ENCODE data around the gene INHBB. TPM values are rescaled to one million over a fixed set of nuclear protein-coding genes. Genes with fewer than 3 reads are reported as not detected.
A peak's percentile ranks its signal among the peaks of the same experiment; 100 is the strongest.

The INHBB gene
- total RNA-seq, 1 donor from 2014 or later = 8.2 TPM

DNA sequence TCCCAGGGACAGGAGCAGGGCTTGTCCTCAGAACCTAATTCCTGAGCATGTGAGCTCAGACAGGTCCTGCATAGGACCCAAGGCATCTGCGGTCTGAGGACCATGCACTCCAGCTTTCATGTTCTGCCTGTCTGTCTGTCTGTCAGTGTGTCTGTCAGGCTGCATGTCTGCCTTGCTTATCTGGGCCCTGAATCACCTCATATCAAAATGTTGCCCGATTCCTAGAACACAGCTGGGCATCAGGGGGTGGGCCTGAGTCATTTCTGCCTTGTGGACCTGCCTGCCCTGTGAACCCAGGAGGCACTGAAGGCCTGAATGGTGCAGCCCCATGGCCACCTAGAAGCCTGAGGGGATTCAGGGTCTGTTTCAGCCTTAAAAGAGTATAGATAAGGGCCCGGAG is 22.1 kb downstream of the INHBB start:
- intact Hi-C loops (cut with DNase I) = no loop called here
- ATAC-seq (ENCODE audit: poor library complexity) (no peak), DNase-seq (no peak)

DNA sequence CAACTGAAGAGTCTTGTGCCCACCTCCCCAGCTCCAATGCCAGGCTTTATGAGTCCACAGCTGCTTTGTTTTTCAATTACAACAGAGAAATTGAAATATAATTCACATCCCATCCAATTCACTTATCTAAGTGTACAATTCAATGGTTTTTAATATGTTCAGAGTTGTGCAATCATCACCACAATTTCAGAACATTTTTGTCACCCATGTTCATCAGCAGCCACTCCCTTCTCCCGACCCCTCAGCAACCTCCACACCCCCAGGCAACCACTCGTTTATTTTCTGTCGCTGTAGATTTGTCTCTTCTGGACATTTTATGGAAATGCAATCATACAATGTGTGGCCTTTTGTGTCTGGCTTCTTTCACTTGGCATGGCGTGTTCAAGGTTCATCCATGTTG is 23.3 kb downstream of the INHBB start:
- DNase-seq (no peak), ATAC-seq (ENCODE audit: poor library complexity) (no peak)
- intact Hi-C loops (cut with DNase I) = no loop called here

DNA sequence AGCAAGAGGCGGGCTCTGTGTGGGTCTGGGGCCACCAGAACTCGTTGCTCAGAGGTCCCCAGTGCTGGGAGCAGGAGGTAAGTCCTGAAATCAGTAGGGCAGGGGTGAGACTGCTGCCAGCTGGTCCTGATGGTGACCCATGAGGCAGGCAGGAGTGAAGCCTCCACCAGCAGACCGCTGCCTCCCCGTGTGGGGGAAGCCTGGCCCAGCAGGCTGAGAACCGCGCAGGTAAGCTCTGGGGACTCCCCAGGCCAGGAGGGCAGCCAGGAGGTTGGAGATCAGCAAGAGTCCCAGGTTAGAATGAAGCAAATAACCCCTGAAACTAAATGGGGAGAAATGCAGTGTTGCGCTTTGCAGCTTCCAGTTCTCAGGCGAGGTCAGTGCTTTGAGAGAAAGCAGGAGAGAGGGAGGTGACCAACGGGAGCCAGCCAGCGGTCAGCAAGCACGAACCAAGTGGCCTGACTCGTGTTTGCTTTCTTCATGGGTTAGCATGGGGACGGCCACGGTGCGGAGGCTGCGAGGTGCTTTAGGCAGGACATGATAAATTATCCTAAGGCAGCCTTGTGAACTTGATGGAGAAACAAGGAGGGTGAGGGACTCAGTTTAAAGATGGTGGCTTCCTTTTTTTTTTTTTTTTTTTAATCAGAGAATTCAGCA is 26.2 kb downstream of the INHBB start:
- peak; percentile 27 for DNase-seq

DNA sequence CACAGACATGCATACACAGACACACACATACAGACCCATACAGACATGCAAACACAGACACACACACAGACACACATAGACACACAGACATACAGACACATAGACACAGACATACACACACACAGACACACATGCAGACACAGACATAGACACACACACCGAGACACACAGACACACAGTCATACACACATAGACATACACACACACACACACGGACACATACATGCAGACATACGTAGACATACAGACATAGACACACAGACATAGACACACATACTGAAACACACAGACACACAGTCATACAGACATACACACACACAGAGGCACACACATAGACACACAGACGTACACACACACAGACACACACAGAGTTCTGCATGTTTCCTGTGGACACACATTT is 26.9 kb downstream of the INHBB start:
- no peak for ATAC-seq (ENCODE audit: poor library complexity)
- no peak for DNase-seq
- intact Hi-C loops (cut with DNase I) = no loop called here

More for the DNA sequence above, 26.2 kb downstream of the INHBB start:
- intact Hi-C loops (cut with DNase I) = no loop called here
- ATAC-seq (ENCODE audit: poor library complexity) = no peak

DNA sequence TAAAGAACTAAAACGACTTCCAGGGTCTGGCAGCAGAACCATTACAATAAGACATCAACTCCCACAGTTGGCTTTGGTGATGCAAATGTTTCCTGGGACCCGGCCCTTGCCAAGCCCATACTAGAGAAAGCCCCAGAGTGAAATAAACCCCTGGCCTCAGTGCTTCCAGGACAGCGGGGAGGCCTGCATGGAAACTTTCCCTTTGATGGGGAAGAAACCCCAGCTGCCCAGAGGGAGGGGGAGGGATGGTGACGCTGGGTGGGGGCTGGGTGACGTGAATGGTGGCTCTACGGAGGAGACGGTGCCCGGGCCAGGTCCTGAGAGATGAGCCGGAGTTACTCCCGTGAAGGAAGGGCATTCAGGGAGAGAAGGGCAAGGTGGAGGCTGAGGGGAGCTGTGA is 27.5 kb downstream of the INHBB start:
- intact Hi-C loops (cut with DNase I) = no loop called here
- no peak for ATAC-seq (ENCODE audit: poor library complexity)
- peak; percentile 36 for DNase-seq

DNA sequence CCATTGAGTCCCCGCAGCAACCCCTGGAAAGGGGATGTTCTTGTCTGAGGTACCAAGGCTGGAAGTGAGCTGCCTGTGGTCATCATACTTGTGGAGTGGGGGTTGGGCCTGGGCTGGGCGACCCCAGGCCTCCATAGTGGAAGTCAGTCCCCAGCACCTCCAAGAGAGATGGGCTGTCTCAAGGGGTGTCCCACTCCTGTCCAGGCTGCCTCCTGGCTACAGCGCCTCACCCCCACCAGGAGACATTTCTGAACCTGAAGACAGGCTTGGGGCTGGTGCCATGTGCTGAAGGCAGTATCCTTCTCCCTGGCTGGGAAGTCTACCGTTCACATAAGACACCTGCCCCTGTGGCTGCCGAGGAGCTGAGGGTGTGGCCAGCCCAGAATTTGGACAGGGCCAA is 28.9 kb downstream of the INHBB start:
- intact Hi-C loops (cut with DNase I) = no loop called here
- ATAC-seq (ENCODE audit: poor library complexity) (no peak), DNase-seq (peak; percentile 22)

DNA sequence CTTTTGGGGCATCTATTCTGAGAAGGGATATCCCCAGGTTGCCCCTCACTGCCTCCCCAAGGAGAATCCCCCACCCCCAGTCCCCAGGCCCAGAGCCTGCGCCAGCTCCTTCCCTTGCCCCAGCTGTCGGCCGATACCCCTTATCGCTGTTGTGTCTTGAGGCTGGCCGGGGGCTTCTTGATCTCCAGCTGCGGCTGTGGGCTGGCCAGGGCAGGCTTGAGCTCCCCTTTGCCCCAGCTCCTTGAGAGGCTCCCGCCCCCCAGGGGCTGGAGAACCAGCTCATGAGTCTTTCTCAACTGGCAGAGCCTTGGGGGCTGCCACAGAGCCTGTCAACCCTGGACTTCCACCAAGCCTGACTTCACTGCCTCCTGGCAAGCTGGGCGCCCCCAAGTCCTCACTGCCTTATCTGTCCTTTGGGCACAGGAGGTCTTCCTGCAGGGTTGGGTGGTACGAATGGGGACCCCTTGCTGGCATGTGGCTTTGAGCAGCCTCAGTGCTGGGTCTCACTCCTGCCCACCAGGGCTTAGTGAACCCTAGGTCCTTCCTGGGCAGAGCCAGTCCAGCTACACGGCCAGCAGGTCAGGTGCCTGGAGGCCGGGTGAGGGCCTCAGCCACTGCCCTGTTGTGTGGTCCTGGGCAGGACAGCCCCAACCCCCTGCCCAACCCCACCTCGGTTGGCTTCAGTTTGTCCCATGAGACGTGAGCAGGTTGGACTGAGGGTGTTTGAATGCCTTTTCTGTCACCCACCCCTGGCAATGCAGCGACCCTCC is 29.5 kb downstream of the INHBB start:
- ATAC-seq (ENCODE audit: poor library complexity) = no peak

DNA sequence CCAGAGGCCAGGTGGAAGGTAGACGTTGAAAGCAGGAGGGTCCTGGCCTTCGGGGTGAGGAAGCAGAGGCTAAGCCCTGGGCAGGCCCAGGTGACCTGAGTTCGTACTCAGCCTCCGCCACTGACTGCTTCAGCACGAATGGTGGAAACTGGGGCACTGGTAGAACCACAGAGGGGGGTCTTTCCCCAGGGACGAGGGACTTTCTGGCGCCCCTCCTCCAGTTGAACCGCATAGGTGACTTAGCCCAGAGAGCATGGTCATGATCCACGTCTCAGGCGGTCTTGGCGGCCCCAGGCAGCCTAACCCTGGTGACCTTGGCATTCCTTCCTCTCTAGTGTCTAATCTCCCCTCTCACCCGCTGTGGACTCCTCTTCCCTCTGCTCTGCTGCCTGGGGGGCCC is 30.2 kb downstream of the INHBB start:
- intact Hi-C loops (cut with DNase I) = no loop called here
- no peak for ATAC-seq (ENCODE audit: poor library complexity)

More for the DNA sequence above, 29.5 kb downstream of the INHBB start:
- DNase-seq = peak; percentile 35
- intact Hi-C loops (cut with DNase I) = no loop called here

DNA sequence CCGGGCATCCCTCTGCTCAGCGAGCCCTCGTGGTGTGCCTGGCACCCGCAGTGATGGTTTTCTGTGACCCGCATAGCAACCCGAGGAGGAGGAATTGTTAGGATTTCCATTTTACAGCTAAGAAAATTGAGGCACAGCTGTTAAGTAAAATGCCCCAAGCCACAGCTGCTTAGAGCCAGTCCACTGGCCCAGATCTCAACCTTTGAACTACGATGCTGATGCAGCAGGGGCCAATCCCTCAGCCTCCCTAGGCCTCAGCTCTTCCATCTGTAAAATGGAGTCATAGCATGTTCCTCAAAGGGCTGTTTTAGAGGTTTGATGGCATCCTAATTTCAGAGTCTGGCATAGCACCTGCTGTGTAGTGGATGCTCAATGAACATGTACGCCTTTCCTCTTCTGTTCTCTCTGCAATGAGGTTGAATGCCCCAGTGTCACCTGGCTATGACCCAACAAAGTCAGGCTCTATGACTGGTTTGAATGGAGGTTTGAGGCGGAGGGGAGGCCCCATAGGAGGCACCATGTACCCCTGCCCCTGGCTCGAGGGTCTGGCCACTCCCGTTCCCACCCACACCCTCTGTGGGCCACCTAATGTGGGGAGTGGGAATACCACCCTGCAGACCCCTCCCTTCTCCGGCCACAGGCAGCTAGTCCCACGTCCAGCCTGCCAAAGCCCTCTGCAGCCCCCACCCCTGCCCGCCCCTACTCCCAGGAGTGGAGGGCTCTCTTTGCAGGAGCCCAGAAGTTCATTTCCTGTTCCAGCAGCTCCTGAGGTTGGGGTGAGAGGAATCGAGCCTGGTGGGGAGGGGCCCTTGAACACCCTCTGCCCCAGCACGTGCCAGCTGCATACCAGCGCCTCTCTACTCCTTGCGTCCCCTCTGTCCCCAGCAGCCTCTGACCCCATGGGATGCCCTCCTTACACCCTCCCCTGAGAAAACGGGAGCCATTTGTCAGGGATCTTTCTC is 31.0 kb downstream of the INHBB start:
- DNase-seq = no peak
- intact Hi-C loops (cut with DNase I) = no loop called here
- no peak for ATAC-seq (ENCODE audit: poor library complexity)

More for the DNA sequence above, 30.2 kb downstream of the INHBB start:
- DNase-seq = peak; percentile 7

DNA sequence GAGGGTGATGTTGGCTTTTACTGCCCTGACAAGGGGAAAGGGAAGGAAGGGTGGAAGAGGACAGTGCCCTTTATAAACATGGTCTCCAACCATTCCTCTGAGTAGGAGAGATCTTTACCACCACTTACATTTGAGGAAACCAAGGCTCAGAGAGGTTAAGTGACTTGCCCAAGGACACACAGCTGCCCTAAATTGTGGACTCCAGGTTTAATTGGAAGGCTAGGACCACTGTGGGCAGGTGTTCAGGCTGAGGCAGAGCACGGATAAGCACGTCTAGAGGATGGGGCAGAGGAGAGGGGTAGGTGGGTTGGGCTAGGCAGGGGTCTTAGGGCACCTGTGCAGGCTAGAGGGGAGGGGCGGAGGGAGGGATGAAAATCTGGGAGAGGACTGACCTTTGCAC is 32.7 kb downstream of the INHBB start:
- DNase-seq (no peak), ATAC-seq (ENCODE audit: poor library complexity) (no peak)
- intact Hi-C loops (cut with DNase I) = no loop called here

DNA sequence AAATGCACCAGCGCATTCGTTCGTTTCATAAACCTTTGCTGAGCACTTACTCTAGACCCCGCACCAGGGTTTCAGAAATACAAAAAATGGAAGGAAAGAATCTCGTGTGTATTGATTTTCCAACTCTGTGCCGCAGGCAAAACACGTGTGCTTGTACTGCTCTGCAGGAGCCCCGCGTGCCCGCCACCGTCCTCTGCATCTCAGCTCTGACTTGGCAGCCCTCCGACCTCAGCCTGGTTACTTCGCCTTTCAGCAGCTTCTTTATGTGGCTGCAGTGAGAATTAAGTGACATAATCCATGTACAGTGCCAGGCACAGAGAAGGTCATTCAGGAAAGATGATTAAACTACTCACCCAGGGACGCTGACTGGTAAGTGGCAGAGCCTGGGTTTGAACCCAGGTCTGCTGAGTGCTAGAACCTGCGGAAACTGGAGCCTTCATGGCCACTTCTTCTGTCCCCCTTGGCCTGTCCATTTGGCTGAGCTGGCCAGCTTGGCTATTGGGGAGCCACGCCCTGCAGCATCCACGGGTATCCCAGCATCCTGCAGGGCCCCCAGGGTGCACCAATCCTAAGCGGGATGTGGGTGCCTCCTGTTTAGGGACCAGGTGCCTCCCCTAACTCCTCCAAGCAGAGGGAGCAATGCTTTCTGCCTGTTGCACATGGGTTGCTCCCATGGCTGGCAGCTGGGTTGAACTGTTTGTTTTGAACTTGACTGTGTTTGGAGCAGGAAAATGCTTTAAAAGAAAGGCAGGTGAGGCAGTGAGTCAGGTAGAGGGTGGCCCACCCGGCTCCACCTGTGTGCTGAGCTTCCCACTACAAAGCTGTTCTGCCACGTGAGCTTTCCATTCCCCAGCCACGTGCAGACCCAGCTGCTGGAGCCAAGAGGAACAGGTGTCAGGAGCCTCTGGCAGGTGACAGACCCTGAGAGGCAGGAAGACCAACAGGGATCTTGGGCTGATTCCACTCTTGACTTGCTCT is 34.3 kb downstream of the INHBB start:
- ATAC-seq (ENCODE audit: poor library complexity) = no peak
- intact Hi-C loops (cut with DNase I) = no loop called here
- peak; percentile 34 for DNase-seq

DNA sequence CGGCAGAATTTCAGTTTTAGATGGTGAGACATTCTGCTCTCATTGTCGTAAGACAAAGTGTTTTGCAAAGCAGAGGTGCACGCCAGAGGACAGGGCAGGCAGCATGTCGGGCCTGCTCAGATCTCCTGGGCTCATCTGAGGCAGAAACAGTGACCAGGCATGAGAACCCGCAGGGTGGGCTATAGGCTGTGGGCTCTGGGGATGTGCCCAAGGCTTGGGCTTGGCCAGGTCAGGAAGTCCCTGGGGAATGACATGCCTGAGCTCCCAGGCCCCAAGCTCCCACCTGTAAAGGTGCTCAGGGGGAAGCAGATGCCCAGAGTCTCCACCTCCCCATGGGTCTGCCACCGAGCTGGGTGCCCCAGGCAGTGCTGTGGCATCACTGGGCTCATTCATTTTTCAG is 35.3 kb downstream of the INHBB start:
- intact Hi-C loops (cut with DNase I) = no loop called here
- ATAC-seq (ENCODE audit: poor library complexity) (no peak), DNase-seq (peak; percentile 26)

DNA sequence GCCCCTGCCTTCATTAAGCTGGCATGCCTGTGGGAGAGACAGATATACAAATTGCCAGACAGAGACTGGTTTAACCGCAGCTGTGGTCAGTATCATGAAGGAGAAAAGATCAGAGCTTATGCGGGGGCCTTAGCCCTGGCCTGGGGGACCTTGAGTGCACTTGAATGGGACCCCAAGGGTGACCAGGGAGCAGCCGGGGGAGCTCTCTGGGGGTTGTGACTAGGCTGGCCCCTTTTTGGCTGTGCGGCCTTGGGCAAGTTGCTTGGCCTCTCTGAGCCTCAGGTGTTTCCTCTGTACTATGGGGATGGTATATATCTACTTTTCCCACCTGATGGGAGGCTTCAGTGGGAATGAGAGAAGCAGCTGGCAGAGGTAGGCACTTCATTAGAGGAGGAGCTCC is 35.7 kb downstream of the INHBB start:
- intact Hi-C loops (cut with DNase I) = no loop called here
- no peak for ATAC-seq (ENCODE audit: poor library complexity)
- no peak for DNase-seq

DNA sequence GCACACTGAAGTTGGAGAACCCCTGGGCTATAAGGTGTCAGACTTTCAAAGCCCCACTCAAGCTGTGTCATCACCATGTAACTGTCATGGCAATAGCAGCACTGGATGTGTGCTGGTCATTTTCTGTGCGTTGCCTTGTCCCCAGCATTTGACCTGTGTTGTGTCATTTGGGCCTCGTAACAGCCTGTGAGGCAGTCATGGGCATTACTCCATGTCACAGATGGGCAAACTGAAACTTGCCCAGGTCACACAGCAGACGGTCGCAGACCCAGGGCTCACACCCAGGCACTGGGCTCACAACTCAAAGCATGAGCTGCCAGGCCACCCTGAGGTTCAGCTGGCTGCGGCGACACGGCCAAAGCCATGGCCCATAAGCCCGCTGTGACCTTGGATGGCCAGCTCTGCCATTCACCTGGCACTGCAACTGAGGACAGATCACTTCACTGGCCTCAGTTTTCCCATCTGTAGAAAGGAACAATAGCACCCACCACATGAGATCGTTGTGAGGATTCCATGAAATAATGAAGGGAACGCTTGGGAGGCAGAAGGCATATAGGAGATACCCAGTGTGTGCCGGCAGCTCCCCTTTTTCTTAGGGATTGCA is 36.7 kb downstream of the INHBB start:
- no peak for ATAC-seq (ENCODE audit: poor library complexity)
- intact Hi-C loops (cut with DNase I) = no loop called here
- peak; percentile 18 for DNase-seq

DNA sequence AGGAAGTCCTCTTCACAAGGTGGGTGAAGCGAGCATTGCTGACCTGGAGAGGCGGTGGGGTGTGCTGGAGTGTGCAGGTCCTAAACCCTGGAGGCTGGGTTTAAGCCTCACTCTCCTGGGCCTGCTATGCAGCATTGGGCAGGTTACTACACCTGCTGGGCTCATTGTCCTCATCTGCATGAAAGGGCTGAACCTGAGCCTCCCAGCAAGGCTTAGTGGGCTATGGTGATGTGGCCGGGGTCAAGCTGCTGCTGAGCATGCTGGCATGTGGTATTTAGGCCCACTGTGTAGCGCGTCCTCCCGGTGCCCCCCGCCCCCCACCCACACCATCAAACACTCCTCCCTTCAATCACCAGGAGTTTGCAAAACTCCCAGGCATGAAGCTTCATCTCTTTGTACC is 37.3 kb downstream of the INHBB start:
- DNase-seq (peak; percentile 6), ATAC-seq (ENCODE audit: poor library complexity) (no peak)
- intact Hi-C loops (cut with DNase I) = no loop called here

DNA sequence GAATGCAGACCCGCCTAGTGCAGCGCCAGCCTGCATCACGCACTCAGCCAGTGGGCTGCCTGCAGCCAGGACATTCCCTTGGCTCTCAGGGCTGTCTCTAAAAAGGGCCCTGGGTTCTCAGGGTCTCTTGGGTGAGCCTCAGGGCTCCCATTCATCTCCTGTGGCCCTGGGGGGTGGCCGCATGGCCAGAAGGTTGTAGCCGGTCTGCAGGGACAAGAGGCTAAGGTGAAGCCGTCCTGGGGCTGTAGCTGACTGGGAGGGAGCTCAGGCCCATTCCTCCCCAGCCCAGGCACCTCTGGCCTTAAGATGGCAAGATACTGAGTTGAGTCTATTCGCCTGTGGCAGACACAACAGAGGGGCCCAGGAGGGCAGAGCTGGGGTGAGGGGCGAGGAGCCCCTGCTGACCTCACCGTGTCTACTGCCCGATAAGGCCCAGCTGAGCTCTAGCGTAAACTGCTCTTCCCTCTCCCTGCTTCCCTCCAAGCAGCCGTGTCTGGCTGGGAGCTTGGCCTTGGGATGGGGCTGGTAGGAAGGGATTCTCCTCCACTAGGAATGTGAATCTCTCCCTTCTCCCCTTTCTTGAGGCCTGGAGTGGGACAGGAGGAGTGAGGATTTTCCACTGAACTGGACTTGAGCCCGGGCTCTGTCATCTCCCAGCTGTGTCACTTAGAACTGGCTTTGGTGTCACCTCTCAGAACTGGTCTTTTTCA is 37.9 kb downstream of the INHBB start:
- DNase-seq = peak; percentile 10
- intact Hi-C loops (cut with DNase I) = no loop called here
- no peak for ATAC-seq (ENCODE audit: poor library complexity)

All from Right ventricle myocardium superior (tissue), 1 donor.